H9 (cell line): ENCODE measurements around the gene TELO2. TPM values are rescaled to one million over a fixed set of nuclear protein-coding genes. Genes with fewer than 3 reads are reported as not detected.

Experiments
- DNase-seq: peaks from one replicate; pipeline ENCODE4 v3.0.0-alpha.2; 2017
- H2AFZ ChIP-seq: one replicate; pipeline ENCODE4 v1.6.1; 2013; ENCODE audit warnings: mild to moderate bottlenecking, low read length, control low read depth, moderate library complexity
- H2AK5ac ChIP-seq: 2 replicates; pipeline ENCODE4 v1.6.1; 2013; ENCODE audit warnings: low read length, control low read depth, mixed read lengths; ENCODE audit not compliant: insufficient read length
- H2BK120ac ChIP-seq: one replicate; pipeline ENCODE4 v1.6.1; 2013; ENCODE audit warnings: low read depth, mild to moderate bottlenecking, low read length, control low read depth, inconsistent platforms; ENCODE audit not compliant: poor library complexity, severe bottlenecking
- H2BK12ac ChIP-seq: 2 replicates; pipeline ENCODE4 v1.6.1; 2013; ENCODE audit warnings: low read length, control low read depth, mixed read lengths, low read depth; ENCODE audit not compliant: insufficient read length
- H2BK15ac ChIP-seq: 2 replicates; pipeline ENCODE4 v1.6.1; 2013; ENCODE audit warnings: low read depth, low read length, control low read depth
- H2BK20ac ChIP-seq: one replicate; pipeline ENCODE4 v1.6.1; 2013; ENCODE audit warnings: low read depth, mild to moderate bottlenecking, low read length, control low read depth, inconsistent platforms; ENCODE audit not compliant: poor library complexity, severe bottlenecking
- H2BK5ac ChIP-seq: 2 replicates; pipeline ENCODE4 v1.6.1; 2013; ENCODE audit warnings: low read length, control low read depth, mixed read lengths; ENCODE audit not compliant: insufficient read length
- H3K14ac ChIP-seq: 2 replicates; pipeline ENCODE4 v1.6.1; 2013; ENCODE audit warnings: low read length, control low read depth; ENCODE audit not compliant: insufficient read depth
- H3K18ac ChIP-seq: 2 replicates; pipeline ENCODE4 v1.6.1; 2013; ENCODE audit warnings: low read depth, mild to moderate bottlenecking, mixed read lengths, low read length, control low read depth; ENCODE audit not compliant: insufficient read length
- H3K23ac ChIP-seq: 2 replicates; pipeline ENCODE4 v1.6.1; 2013; ENCODE audit warnings: low read length, control low read depth, mixed read lengths, low read depth; ENCODE audit not compliant: insufficient read length
- H3K23me2 ChIP-seq: 2 replicates; pipeline ENCODE4 v1.6.1; 2013; ENCODE audit warnings: low read depth, mild to moderate bottlenecking, mixed read lengths, low read length, control low read depth; ENCODE audit not compliant: insufficient read length, poor library complexity, severe bottlenecking
- H3K27ac ChIP-seq: 2 replicates; pipeline ENCODE4 v1.5.1; 2013; ENCODE audit warnings: low read length, control low read depth, mixed read lengths, low read depth; ENCODE audit not compliant: insufficient read length
- H3K27me3 ChIP-seq: 2 replicates; pipeline ENCODE4 v1.6.1; 2013; ENCODE audit warnings: low read length, control low read depth, inconsistent platforms; ENCODE audit not compliant: insufficient read depth
- H3K4ac ChIP-seq: 2 replicates; pipeline ENCODE4 v1.6.1; 2013; ENCODE audit warnings: low read depth, mild to moderate bottlenecking, control low read depth, inconsistent platforms, low read length, moderate library complexity
- H3K4me1 ChIP-seq: 2 replicates; pipeline ENCODE4 v1.6.1; 2013; ENCODE audit warnings: low read length, control low read depth, inconsistent platforms; ENCODE audit not compliant: insufficient read depth
- H3K4me2 ChIP-seq: 2 replicates; pipeline ENCODE4 v1.6.1; 2013; ENCODE audit warnings: low read length, control low read depth, mixed read lengths; ENCODE audit not compliant: insufficient read length, insufficient read depth
- H3K56ac ChIP-seq: 2 replicates; pipeline ENCODE4 v1.6.1; 2013; ENCODE audit warnings: low read depth, mild to moderate bottlenecking, mixed read lengths, low read length, control low read depth; ENCODE audit not compliant: insufficient read length
- H3K79me1 ChIP-seq: 2 replicates; pipeline ENCODE4 v1.6.1; 2013; ENCODE audit warnings: low read depth, mild to moderate bottlenecking, moderate library complexity, low read length, control low read depth, inconsistent platforms; ENCODE audit not compliant: insufficient read depth, poor library complexity, severe bottlenecking
- H3K79me2 ChIP-seq: 2 replicates; pipeline ENCODE4 v1.6.1; 2013; ENCODE audit warnings: low read length, control low read depth, inconsistent platforms; ENCODE audit not compliant: insufficient read depth
- H3K9ac ChIP-seq: 2 replicates; pipeline ENCODE4 v1.6.1; 2013; ENCODE audit warnings: low read length, control low read depth, mixed read lengths; ENCODE audit not compliant: insufficient read length; ENCODE audit errors: extremely low read depth
- H3K9me3 ChIP-seq: one replicate; pipeline ENCODE4 v1.6.1; 2013; ENCODE audit warnings: low read depth, low read length, inconsistent platforms; ENCODE audit not compliant: control insufficient read depth
- H3T11ph ChIP-seq: one replicate; pipeline ENCODE4 v1.6.1; 2013; ENCODE audit warnings: mild to moderate bottlenecking, low read length, control low read depth, inconsistent platforms
- H4K20me1 ChIP-seq: one replicate; pipeline ENCODE4 v1.6.1; 2013; ENCODE audit not compliant: control insufficient read depth, insufficient read length, insufficient read depth
- H4K5ac ChIP-seq: 2 replicates; pipeline ENCODE4 v1.6.1; 2013; ENCODE audit warnings: low read depth, mild to moderate bottlenecking, mixed read lengths, low read length, control low read depth; ENCODE audit not compliant: insufficient read length
- H4K8ac ChIP-seq: replicated peaks from 2 replicates; pipeline ENCODE4 v1.6.1; 2013; ENCODE audit warnings: low read length, control low read depth, mixed read lengths, low read depth; ENCODE audit not compliant: insufficient read length
- H4K91ac ChIP-seq: 2 replicates; pipeline ENCODE4 v1.6.1; 2013; ENCODE audit warnings: low read depth, mild to moderate bottlenecking, moderate library complexity, mixed read lengths, low read length, control low read depth; ENCODE audit not compliant: insufficient read length
- H3K27ac Mint-ChIP-seq, 3 experiments: 2 replicates in 2 of 3; 3 replicates in 1 of 3; pipeline ENCODE4 v1.8.0; 2020 to 2021; ENCODE audit warnings: mixed read lengths in 3 of 3, mild to moderate bottlenecking in 1 of 3, moderate library complexity in 1 of 3
- H3K27me3 Mint-ChIP-seq: 2 replicates; pipeline ENCODE4 v1.8.0; 2021; ENCODE audit warnings: low read depth, mild to moderate bottlenecking, moderate library complexity, mixed read lengths
- H3K36me3 Mint-ChIP-seq, 3 experiments: 2 replicates in 2 of 3; 3 replicates in 1 of 3; pipeline ENCODE4 v1.8.0; 2020 to 2021; ENCODE audit warnings: low read depth in 3 of 3, mixed read lengths in 3 of 3; ENCODE audit not compliant: insufficient read depth in 1 of 3
- H3K4me1 Mint-ChIP-seq, 2 experiments: 2 replicates each; pipeline ENCODE4 v1.8.0; 2020; ENCODE audit warnings: mixed read lengths in 2 of 2
- H3K4me3 Mint-ChIP-seq, 2 experiments: 2 replicates in 1 of 2; 3 replicates in 1 of 2; pipeline ENCODE4 v1.8.0; 2020 to 2021; ENCODE audit warnings: mild to moderate bottlenecking in 2 of 2, mixed read lengths in 2 of 2, moderate library complexity in 1 of 2
- H3K9me3 Mint-ChIP-seq, 2 experiments: 2 replicates in 1 of 2; 3 replicates in 1 of 2; pipeline ENCODE4 v1.8.0; 2020; ENCODE audit warnings: mild to moderate bottlenecking in 2 of 2, mixed read lengths in 2 of 2, moderate library complexity in 1 of 2
- CTCF ChIP-seq: fragments of 200-600 bp; sonication (generic); conservative IDR thresholded peaks from 3 replicates; pipeline ENCODE4 v1.8.0; 2021; ENCODE audit warnings: antibody characterized with exemption, mild to moderate bottlenecking
- WGBS: extraction: QIAGEN DNeasy Blood & Tissue Kit; methylation state at CpG from one replicate; pipeline ENCODE4 v1.1.7; 2013; ENCODE audit warnings: missing lambda C conversion rate, low lambda C conversion rate, mixed read lengths; ENCODE audit not compliant: insufficient read length; ENCODE audit errors: extremely low coverage; 5-methylcytosine and 5-hydroxymethylcytosine counted together
- total RNA-seq: library from RNA; stranded (reverse); gene quantifications from 2 replicates; pipeline ENCODE4 v1.2.1, GENCODE V29; 2021

Gene TELO2
- total RNA-seq, 1 experiment from 2014 or later = 98.9 TPM

- no peak for DNase-seq
- TF ChIP-seq CTCF = no peak
- no peak overlapping the region for H2AFZ ChIP-seq
- WGBS = no CpG with 5 or more reads among the region's 28 CpGs
- no peaks in the 10 kb centered on the region for H3K79me1 ChIP-seq
- no peak overlapping the region for H3K4me2 ChIP-seq
- H3K4ac ChIP-seq = no peak overlapping the region
- peaks cover 6% of the 10 kb centered on the region for H3K9me3 ChIP-seq
- no peak overlapping the region for H4K5ac ChIP-seq
- H3K9me3 Mint-ChIP-seq = peaks cover 14 to 23% of the 10 kb centered on the region in 2 experiments; a peak in 4 of 5 replicates
- H3K4me1 ChIP-seq = no peaks in the 10 kb centered on the region
- no peak overlapping the region for H3T11ph ChIP-seq
- no peaks in the 10 kb centered on the region for H3K27me3 ChIP-seq
- H3K18ac ChIP-seq = no peak overlapping the region
- H3K27ac Mint-ChIP-seq = no peak overlapping the region
- H2BK20ac ChIP-seq = no peak overlapping the region
- no peak overlapping the region for H2BK120ac ChIP-seq
- no peak overlapping the region for H3K4me3 Mint-ChIP-seq
- no peak overlapping the region for H3K56ac ChIP-seq
- H4K20me1 ChIP-seq = no peaks in the 10 kb centered on the region
- H3K4me1 Mint-ChIP-seq = no peaks in the 10 kb centered on the region
- no peaks in the 10 kb centered on the region for H3K79me2 ChIP-seq
- H2AK5ac ChIP-seq = no peak overlapping the region
- H3K9ac ChIP-seq = no peak overlapping the region
- H4K91ac ChIP-seq = no peak overlapping the region
- no peak overlapping the region for H3K27ac ChIP-seq
- no peak overlapping the region for H3K23ac ChIP-seq
- H2BK5ac ChIP-seq = no peak overlapping the region
- no peak overlapping the region for H3K14ac ChIP-seq
- no peak overlapping the region for H4K8ac ChIP-seq
- H2BK15ac ChIP-seq = no peak overlapping the region
- no peaks in the 10 kb centered on the region for H3K36me3 Mint-ChIP-seq
- H3K27me3 Mint-ChIP-seq = peaks cover 71% of the 10 kb centered on the region
- H3K23me2 ChIP-seq = no peaks in the 10 kb centered on the region
- H2BK12ac ChIP-seq = no peak overlapping the region
Observed at GRCh38 chr16:1481906-1482835, 11.0 kb upstream of the TELO2 start.
